ENCODE results near the gene RHEB.

- TF ChIP-seq CTCF (conservative IDR thresholded peaks at IDR 0.05; ENCODE audit: low read depth in 2 of 2), result no peak
- no peak for TF ChIP-seq EZH2phosphoT487 (IDR thresholded peaks at IDR 0.05; ENCODE audit: unreplicated experiment)
- no peak for TF ChIP-seq EZH2 (IDR thresholded peaks at IDR 0.05; ENCODE audit: low read depth, unreplicated experiment)
Measured at GRCh38 chr7:151497306-151497871, 22.3 kb downstream of the RHEB start.

Data from GM23338 (cell line).